ENCODE data around the gene CD52.

DNA sequence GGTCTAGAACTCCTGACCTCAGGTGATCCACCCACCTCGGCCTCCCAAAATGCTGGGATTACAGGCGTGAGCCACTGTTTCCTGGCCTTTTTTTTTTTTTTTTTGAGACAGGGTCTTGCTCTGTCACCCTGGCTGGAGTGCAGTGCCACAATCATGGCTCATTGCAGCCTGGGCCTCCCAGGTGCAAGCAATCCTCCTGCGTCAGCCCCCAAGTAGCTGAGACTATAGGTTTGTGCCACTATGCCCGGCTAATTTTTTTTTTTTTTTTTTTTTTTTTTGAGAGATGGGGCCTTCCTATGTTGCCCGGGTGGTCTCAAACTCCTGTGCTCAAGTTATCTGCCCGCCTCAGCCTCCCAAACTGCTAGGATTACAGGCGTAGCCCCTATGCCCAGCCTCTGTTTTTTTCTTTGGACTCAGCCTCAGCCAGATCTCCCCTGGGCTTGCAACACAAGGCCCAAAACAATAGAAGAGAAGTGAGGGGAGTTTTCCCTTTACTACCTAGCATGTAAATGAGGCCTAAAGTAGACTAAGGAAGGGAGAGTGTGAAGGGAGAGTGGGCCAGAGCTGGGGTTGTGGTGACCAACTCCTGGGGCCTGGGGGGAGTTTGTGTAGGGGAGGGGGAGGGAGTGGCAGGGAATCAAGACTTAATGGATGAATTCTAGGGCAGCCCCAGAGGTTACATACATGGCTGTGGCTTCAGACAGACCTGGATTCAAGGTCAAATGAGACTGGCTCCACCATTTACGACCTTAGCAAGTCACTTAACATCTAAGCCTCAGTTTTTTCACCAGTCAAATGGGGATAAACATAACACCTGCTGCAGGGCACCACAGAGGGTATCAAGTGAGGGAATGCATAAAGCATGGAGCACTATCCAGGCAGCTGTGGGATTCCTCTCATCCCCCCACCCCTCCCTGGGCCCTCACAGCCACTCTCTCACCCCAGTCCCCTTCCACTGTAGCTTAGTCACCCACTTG lies 1.6 kb upstream of the CD52 start:
- TF ChIP-seq, protein P1, sequence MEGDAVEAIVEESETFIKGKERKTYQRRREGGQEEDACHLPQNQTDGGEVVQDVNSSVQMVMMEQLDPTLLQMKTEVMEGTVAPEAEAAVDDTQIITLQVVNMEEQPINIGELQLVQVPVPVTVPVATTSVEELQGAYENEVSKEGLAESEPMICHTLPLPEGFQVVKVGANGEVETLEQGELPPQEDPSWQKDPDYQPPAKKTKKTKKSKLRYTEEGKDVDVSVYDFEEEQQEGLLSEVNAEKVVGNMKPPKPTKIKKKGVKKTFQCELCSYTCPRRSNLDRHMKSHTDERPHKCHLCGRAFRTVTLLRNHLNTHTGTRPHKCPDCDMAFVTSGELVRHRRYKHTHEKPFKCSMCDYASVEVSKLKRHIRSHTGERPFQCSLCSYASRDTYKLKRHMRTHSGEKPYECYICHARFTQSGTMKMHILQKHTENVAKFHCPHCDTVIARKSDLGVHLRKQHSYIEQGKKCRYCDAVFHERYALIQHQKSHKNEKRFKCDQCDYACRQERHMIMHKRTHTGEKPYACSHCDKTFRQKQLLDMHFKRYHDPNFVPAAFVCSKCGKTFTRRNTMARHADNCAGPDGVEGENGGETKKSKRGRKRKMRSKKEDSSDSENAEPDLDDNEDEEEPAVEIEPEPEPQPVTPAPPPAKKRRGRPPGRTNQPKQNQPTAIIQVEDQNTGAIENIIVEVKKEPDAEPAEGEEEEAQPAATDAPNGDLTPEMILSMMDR (IDR thresholded peaks at IDR 0.05 in 2 of 3, conservative IDR thresholded peaks at IDR 0.05 in 1 of 3; ENCODE audit: borderline replicate concordance in 1 of 3, insufficient read depth in 1 of 3, low read depth in 2 of 3, low read length in 2 of 3): no peak
- TF ChIP-seq POLR2AphosphoS5 (IDR thresholded peaks at IDR 0.05; ENCODE audit: low read depth, low read length): no peak
- TF ChIP-seq CEBPB (IDR thresholded peaks at IDR 0.05; ENCODE audit: low read depth): no peak
- no peak for TF ChIP-seq ZFX (IDR thresholded peaks at IDR 0.05)
- TF ChIP-seq, protein P2, sequence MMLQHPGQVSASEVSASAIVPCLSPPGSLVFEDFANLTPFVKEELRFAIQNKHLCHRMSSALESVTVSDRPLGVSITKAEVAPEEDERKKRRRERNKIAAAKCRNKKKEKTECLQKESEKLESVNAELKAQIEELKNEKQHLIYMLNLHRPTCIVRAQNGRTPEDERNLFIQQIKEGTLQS (IDR thresholded peaks at IDR 0.05): no peak
- no peak for TF ChIP-seq SIN3A (IDR thresholded peaks at IDR 0.05; ENCODE audit: low read depth)
- TF ChIP-seq POLR2A (IDR thresholded peaks at IDR 0.05; ENCODE audit: borderline replicate concordance, extremely low read depth, insufficient read depth, insufficient read length): no peak
- TF ChIP-seq EZH2 (IDR thresholded peaks at IDR 0.05): no peak
- TF ChIP-seq SRF (IDR thresholded peaks at IDR 0.05; ENCODE audit: low read depth): no peak
- no peak for TF ChIP-seq SP1 (IDR thresholded peaks at IDR 0.05; ENCODE audit: low read depth)
- TF ChIP-seq JUND (IDR thresholded peaks at IDR 0.05): no peak
- no peak for TF ChIP-seq TCF7L2 (IDR thresholded peaks at IDR 0.05; ENCODE audit: borderline replicate concordance, extremely low read depth, insufficient read depth, insufficient read length)
